ENCODE measurements around the gene TAT.
"Not testable (repeated sequence)": the region's sequence is repeated elsewhere in the genome, so short reads cannot be mapped to it uniquely, and the experiment has no call there.

TAT gene

DNA sequence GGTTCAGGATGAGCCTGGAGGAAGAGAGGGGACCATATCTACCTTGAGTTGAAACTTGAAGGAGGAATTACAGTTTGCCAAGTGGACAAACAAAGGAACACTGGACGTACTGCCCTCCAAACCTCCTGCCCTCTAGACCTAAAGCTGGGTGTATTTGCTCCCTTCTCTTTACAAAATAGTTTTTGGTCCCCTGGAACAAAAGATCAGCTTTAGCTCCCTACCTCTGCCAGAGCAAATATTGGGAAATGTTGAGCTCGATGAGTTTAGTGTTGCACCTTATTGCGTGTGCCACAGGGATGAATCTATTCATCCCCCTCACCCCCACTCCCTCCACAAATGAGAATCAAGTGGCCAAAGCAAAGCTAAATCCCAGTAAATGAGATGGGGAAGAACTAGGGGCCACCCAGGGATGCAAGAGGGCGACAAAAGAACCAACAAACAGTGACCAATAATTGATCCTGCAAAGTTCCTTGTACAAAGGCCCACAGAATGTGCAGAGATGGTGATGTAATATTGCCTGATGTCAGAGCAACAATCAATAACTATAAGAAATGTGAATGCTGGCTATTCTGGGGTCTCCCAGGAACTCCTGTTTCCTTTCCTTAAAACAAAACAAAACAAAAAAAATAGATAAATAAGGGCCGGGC lies 17.2 kb upstream of the TAT start:
- TF ChIP-seq, protein P1, sequence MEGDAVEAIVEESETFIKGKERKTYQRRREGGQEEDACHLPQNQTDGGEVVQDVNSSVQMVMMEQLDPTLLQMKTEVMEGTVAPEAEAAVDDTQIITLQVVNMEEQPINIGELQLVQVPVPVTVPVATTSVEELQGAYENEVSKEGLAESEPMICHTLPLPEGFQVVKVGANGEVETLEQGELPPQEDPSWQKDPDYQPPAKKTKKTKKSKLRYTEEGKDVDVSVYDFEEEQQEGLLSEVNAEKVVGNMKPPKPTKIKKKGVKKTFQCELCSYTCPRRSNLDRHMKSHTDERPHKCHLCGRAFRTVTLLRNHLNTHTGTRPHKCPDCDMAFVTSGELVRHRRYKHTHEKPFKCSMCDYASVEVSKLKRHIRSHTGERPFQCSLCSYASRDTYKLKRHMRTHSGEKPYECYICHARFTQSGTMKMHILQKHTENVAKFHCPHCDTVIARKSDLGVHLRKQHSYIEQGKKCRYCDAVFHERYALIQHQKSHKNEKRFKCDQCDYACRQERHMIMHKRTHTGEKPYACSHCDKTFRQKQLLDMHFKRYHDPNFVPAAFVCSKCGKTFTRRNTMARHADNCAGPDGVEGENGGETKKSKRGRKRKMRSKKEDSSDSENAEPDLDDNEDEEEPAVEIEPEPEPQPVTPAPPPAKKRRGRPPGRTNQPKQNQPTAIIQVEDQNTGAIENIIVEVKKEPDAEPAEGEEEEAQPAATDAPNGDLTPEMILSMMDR (IDR thresholded peaks at IDR 0.05; ENCODE audit: low read depth, low read length): no peak
- no peaks in the 10 kb centered on the region for H3K27me3 ChIP-seq (ENCODE audit: insufficient read depth, low read depth, severe bottlenecking)
- no peak for DNase-seq
- no peaks in the 10 kb centered on the region for H3K9me3 ChIP-seq (ENCODE audit: severe bottlenecking)
- H3K27ac ChIP-seq: no peak overlapping the region
- no peak overlapping the region for H3K4me3 ChIP-seq (ENCODE audit: low read depth, low read length)
- H3K36me3 ChIP-seq: no peaks in the 10 kb centered on the region

DNA sequence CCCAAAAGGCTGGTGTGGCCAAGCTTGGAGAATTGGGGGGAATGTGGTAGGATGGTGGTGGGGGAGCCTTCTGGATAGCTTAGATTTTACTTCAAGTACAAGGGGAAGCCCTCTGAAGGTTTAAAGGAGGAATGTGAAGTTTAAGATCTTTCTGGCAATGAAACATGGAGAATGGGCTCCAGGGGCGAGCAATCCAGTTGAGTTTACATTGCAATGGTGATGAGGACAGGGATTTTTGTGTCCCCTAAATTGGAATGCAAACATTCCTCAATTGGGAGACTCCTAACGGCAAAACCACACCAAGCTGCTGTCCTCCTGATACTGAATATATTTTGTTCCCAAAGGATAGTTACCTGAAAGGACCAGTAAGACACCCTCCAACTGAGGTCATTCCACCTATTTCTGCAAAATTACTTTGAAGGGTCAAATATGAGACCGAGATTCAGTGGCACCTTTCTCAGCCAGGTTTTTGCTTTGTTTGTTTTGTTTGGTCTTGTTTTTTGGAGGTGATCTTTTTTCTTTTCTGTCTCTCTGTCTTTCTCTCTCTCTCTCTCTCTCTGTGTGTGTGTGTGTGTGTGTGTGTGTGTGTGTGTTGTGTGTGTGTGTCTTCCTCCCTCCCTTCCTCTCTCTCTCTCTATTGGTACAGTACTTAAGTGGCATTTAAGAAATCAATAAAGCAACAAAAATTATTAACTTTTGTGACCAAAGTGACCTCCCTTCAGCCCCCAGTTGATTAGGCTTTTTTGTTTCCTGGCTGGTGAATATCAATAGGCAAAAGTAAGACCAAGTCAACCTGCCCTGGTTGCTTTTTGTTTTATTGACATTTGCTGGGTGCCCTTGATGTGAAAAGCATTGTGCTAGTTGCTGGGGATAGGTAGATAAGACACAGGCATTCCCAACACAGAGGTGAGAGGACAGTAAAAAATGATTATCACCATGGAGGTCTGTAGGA lies 16.4 kb upstream of the TAT start:
- TF ChIP-seq, protein P1 (IDR thresholded peaks at IDR 0.05; ENCODE audit: low read depth, low read length): no peak
- Histone ChIP-seq H3K27ac (no peak overlapping the region), H3K27me3 (ENCODE audit: insufficient read depth, low read depth, severe bottlenecking) (no peaks in the 10 kb centered on the region), H3K9me3 (ENCODE audit: severe bottlenecking) (no peaks in the 10 kb centered on the region), H3K36me3 (no peaks in the 10 kb centered on the region), H3K4me3 (ENCODE audit: low read depth, low read length) (no peak overlapping the region)
- DNase-seq: no peak

DNA sequence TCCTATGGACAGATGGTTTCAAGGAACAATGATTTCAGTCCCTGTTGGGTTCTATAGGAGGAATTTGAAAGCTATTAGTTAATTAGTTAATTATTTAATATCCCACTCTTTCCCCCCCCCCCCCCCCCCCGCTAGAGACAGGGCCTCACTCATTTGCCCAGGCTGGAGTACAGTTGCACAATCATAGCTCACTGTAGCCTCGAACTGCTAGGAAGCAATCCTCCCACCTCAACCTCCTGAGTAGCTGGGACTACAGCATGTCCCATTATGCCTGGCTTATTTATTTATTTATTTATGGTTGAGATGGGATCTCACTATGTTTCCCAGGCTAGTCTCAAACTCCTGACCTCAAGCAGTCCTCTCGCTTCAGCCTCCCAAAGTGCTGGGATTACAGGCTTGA lies 15.0 kb upstream of the TAT start:
- H3K27me3 ChIP-seq (ENCODE audit: insufficient read depth, low read depth, severe bottlenecking): no peaks in the 10 kb centered on the region
- no peaks in the 10 kb centered on the region for H3K36me3 ChIP-seq
- no peak for DNase-seq
- H3K4me3 ChIP-seq (ENCODE audit: low read depth, low read length): no peak overlapping the region
- no peak overlapping the region for H3K27ac ChIP-seq
- TF ChIP-seq, protein P1 (IDR thresholded peaks at IDR 0.05; ENCODE audit: low read depth, low read length): no peak
- H3K9me3 ChIP-seq (ENCODE audit: severe bottlenecking): no peaks in the 10 kb centered on the region

DNA sequence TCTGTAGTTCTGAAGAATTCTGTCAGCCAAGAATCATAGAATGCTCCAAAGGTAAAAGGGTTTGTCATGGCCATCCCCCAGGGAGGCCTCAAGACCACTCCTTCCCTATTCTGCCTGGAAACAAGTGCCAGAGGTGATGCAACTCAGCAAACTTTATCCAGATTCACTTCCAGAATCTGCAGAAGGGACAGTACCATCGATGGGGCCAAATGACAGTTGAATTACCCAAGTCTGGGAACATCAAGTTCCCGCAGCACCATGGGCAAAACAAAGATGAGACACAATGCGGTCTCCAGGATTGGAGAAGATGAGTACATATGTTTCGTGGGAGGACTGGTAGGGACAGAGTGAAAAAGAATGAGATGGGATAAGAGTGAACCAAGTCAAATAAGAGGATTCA lies 13.7 kb upstream of the TAT start:
- Histone ChIP-seq H3K4me3 (ENCODE audit: low read depth, low read length) (no peak overlapping the region), H3K36me3 (no peaks in the 10 kb centered on the region), H3K27ac (no peak overlapping the region), H3K9me3 (ENCODE audit: severe bottlenecking) (no peaks in the 10 kb centered on the region), H3K27me3 (ENCODE audit: insufficient read depth, low read depth, severe bottlenecking) (no peaks in the 10 kb centered on the region)
- TF ChIP-seq, protein P1 (IDR thresholded peaks at IDR 0.05; ENCODE audit: low read depth, low read length): no peak
- DNase-seq: no peak

DNA sequence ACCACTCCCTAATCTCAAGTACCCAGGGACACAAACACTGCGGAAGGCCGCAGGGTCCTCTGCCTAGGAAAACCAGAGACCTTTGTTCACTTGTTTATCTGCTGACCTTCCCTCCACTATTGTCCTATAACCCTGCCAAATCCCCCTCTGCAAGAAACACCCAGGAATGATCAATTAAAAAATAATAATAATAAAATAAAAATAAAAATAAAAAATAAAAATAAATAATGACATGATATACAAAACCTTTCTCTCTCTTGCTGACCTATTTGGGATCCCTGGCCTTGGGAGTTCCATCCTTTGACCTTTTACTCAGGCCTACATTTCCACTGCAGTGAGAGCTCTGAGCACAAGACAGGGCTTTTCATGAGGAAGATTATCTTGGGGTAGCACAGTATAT lies 13.2 kb upstream of the TAT start:
- H3K9me3 ChIP-seq (ENCODE audit: severe bottlenecking); H3K27ac ChIP-seq; H3K27me3 ChIP-seq (ENCODE audit: insufficient read depth, low read depth, severe bottlenecking); DNase-seq; H3K36me3 ChIP-seq; H3K4me3 ChIP-seq (ENCODE audit: low read depth, low read length): not testable (repeated sequence)

DNA sequence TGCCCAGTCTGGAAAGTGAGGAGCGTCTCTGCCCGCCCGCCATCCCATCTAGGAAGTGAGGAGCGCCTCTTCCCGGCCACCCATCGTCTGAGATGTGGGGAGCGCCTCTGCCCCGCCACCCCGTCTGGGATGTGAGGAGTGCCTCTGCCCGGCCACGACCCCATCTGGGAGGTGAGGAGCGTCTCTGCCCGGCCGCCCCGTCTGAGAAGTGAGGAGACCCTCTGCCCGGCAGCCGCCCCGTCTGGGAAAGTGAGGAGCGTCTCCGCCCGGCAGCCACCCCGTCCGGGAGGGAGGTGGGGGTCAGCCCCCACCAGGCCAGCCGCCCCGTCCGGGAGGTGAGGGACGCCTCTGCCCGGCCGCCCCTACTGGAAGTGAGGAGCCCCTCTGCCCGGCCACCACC lies 12.4 kb upstream of the TAT start:
- not testable (repeated sequence) for H3K9me3 ChIP-seq (ENCODE audit: severe bottlenecking); H3K4me3 ChIP-seq (ENCODE audit: low read depth, low read length); H3K27ac ChIP-seq; DNase-seq; H3K36me3 ChIP-seq; H3K27me3 ChIP-seq (ENCODE audit: insufficient read depth, low read depth, severe bottlenecking)
